Breast epithelium (tissue), 4 donors: Measurements from ENCODE around the gene GGT7. TPM values are rescaled to one million over a fixed set of nuclear protein-coding genes. Genes with fewer than 3 reads are reported as not detected.
"Not testable (repeated sequence)": the region's sequence is repeated elsewhere in the genome, so short reads cannot be mapped to it uniquely, and the experiment has no call there.

Experiments used
- DNase-seq, 2 donors: peaks; one replicate each; pipeline ENCODE4 v3.0.0-alpha.2; 2019; ENCODE audit warnings: low spot score in 2 of 2
- H3K27ac ChIP-seq, 2 donors: fragments of 200-600 bp; sonication (generic) in 1 of 2; one replicate each; pipeline ENCODE4 v1.5.1; 2016 to 2019; ENCODE audit warnings: mild to moderate bottlenecking in 1 of 2
- H3K27me3 ChIP-seq, 2 donors: fragments of 200-600 bp; sonication (generic) in 1 of 2; one replicate each; pipeline versions ENCODE4 v1.5.1 to v1.6.0; 2017 to 2019; ENCODE audit warnings: control low read depth in 1 of 2, mild to moderate bottlenecking in 1 of 2
- H3K36me3 ChIP-seq: fragments of 200-600 bp; one replicate; pipeline ENCODE4 v1.5.1; 2019
- H3K4me1 ChIP-seq, 2 donors: fragments of 200-600 bp; sonication (generic); one replicate each; pipeline ENCODE4 v1.5.1; 2016 to 2019; ENCODE audit warnings: control low read depth in 1 of 2
- H3K4me3 ChIP-seq, 3 donors: fragments of 200-600 bp; sonication (generic); 1 replicate in 2 of 3; 2 replicates in 1 of 3; pipeline ENCODE4 v1.5.1; 2016 to 2019; ENCODE audit warnings: mild to moderate bottlenecking in 3 of 3, moderate library complexity in 2 of 3
- H3K9me3 ChIP-seq, 2 donors: fragments of 200-600 bp; sonication (generic) in 1 of 2; one replicate each; pipeline ENCODE4 v1.5.1; 2016 to 2019; ENCODE audit warnings: control low read depth in 1 of 2
- CTCF ChIP-seq, 3 donors: fragments of 450-650 bp; IDR thresholded peaks; one replicate each; pipeline ENCODE4 v1.5.1; 2016 to 2017; ENCODE audit warnings: antibody characterized with exemption in 3 of 3, mild to moderate bottlenecking in 3 of 3, moderate library complexity in 3 of 3
- POLR2A ChIP-seq: fragments of 450-650 bp; IDR thresholded peaks from one replicate; pipeline ENCODE4 v1.6.1; 2016; ENCODE audit warnings: antibody characterized with exemption, mild to moderate bottlenecking, moderate library complexity
- POLR2AphosphoS5 ChIP-seq, 3 donors: sonication (generic); formaldehyde crosslinking; IDR thresholded peaks; one replicate each; pipeline ENCODE4 v1.6.1; 2017; ENCODE audit warnings: antibody characterized with exemption in 3 of 3
- intact Hi-C: fragments of 100-400 bp; cut with DNase I; formaldehyde crosslinking; loops from one replicate; pipeline ENCODE4 v1.15.1; 2023; ENCODE audit warnings: low total_unique reads
- total RNA-seq, 3 donors: library from RNA; depleted of rRNA; stranded (reverse); fragments of >200 nt; gene quantifications; one replicate each; pipeline ENCODE4 v1.1.0, GENCODE V29; 2016

GGT7 gene
- total RNA-seq, 3 donors from 2014 or later: 13.1 to 21.8 (median 16.4) TPM

DNA sequence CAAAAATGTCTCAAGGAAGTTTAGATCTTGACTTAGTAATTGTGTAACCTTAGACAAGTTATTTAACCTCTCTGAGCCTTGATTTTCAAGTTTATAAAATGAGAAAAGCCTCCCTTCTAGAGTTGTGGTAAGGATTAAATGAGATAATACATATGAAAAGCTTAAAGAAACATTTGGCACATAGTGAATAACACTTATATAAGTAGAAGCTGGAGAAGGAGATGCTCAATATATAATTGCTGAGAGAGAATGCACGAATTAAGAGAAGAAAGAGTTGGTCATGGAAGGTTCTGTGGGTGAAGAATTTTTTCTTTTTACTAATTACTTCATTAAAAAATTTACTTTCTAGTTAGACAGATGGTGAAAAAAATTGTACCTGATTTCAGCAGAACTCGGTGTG, 9.0 kb upstream of the GGT7 start:
- intact Hi-C loops: no loop called here
- Histone ChIP-seq H3K27me3 (no peaks in the 10 kb centered on the region), H3K27ac (no peak overlapping the region), H3K9me3 (no peaks in the 10 kb centered on the region), H3K4me3 (no peak overlapping the region), H3K4me1 (no peaks in the 10 kb centered on the region), H3K36me3 (peaks cover 6% of the 10 kb centered on the region)
- TF ChIP-seq CTCF (IDR thresholded peaks at IDR 0.05) (no peak), POLR2AphosphoS5 (IDR thresholded peaks at IDR 0.05) (no peak), POLR2A (no peak)
- DNase-seq: no peak

- H3K27me3 ChIP-seq, intact Hi-C loops, DNase-seq: not testable (repeated sequence)
These were observed 8.3 kb upstream of the GGT7 start for GRCh38 chr20:34880971-34881370.

GRCh38 chr20:34880215-34880850, 7.7 kb upstream of the GGT7 start:
- intact Hi-C loops: no loop called here
- H3K4me1 ChIP-seq: no peaks in the 10 kb centered on the region
- no peaks in the 10 kb centered on the region for H3K9me3 ChIP-seq
- DNase-seq: no peak
- H3K27ac ChIP-seq: no peak overlapping the region
- peaks cover 6% of the 10 kb centered on the region for H3K36me3 ChIP-seq
- no peaks in the 10 kb centered on the region for H3K27me3 ChIP-seq
- no peak overlapping the region for H3K4me3 ChIP-seq
- TF ChIP-seq CTCF (IDR thresholded peaks at IDR 0.05) (no peak), POLR2AphosphoS5 (IDR thresholded peaks at IDR 0.05) (no peak), POLR2A (no peak)

More at GRCh38 chr20:34880971-34881370, 8.3 kb upstream of the GGT7 start:
- H3K4me1 ChIP-seq, H3K36me3 ChIP-seq, H3K4me3 ChIP-seq, H3K27ac ChIP-seq, H3K9me3 ChIP-seq: not testable (repeated sequence)

DNA sequence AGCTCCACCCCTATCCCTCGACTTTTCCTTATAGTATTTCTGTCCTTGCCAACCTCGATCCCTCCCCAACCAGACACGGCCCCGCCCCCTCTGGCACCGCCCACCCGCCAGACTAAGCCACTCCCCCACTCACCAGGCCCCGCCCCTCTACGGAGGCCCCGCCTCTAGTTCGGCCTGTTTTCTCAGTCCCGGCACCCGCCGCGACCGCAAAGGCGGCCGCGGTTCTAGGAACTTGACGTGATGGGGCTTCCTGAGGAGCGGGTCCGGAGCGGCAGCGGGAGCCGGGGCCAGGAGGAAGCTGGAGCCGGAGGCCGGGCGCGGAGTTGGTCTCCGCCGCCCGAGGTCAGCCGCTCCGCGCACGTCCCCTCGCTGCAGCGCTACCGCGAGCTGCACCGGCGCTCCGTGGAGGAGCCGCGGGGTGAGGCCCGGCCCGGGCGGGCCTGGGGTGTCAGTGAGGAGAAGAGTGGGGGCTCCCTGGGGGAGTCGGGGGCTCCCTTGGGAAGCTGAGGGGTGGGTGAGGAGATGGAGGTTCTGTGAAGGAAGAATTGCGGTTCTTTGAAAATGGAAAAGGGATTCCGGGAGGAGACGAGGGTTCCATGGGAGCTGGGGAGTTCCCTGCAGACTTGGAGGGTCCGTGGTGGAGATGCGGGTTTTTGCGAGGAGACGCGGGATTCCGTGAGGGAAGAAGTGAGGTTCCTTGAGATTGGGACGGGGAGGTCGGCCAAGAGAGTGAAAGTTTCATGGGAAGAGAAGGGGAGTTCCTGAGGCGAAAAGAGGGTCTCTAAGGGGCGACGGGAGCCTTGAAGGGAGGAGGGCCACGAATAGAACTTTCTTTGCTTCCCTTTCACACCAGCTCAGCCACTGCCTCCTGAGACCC, 4.0 kb upstream of the GGT7 start, which contains the start of gene ACSS2:
TSS of gene ACSS2 (plus strand) at position 207 of the 877 bp plus-strand sequence. CDS start at position 241, 34 bp downstream.
- TF ChIP-seq POLR2A (peak; percentile 59), CTCF (IDR thresholded peaks at IDR 0.05) (no peak), POLR2AphosphoS5 (IDR thresholded peaks at IDR 0.05) (peak; percentile 13 to 25 (median 24))
- DNase-seq: peak in 1 of 2 donors; percentile 100
- Histone ChIP-seq H3K27me3 (no peaks in the 10 kb centered on the region), H3K27ac (peak within 1 kb of the TSS; percentile 79 to 81), H3K4me1 (peaks cover 0 to 11% of the 10 kb centered on the region in 2 donors), H3K4me3 (peak within 1 kb of the TSS; percentile 60 to 84 (median 74)), H3K36me3 (no peaks in the 10 kb centered on the region), H3K9me3 (no peaks in the 10 kb centered on the region)
- intact Hi-C loops: no loop called here

DNA sequence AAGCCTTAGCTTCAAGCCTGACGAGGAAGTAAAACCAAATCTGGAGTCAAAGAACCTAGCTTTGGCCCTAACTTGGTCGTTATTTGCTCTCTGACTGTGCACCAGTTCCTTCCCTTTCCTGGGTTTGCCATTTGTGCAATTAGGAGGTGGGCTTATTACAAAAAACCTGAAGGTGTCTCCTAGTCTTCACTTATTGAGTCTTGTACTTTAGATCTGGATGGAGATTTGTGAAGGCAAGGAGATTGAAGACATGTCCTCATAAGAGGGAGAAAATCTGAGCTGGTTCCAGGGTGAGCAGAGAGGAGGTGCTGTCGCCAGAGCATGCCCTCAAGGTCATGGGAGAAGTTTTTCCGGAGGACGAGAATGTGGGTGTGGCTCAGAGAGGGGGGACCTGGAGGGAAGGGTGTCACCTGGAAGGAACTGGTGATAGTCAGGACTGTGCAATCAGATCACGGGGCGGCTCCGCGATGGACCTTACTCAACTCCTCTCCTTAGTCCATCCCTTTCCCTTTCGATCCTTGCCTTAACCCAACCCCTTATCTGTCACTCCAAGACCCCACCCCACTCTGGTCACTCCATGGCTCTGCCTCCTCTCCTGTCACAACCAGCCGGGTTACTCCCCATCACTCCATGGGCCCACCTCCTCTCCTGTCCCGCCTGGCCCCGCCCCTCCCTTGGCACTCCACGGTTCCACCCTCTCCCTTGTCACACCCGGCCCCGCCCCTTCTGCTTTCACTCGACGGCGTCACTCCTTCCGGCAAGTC, 3.2 kb upstream of the GGT7 start:
- Histone ChIP-seq H3K27ac (peak overlapping the region; percentile 79 to 81), H3K4me1 (peaks cover 0 to 13% of the 10 kb centered on the region in 2 donors), H3K36me3 (no peaks in the 10 kb centered on the region), H3K27me3 (no peaks in the 10 kb centered on the region), H3K9me3 (no peaks in the 10 kb centered on the region), H3K4me3 (peak overlapping the region; percentile 60 to 84 (median 74))
- DNase-seq: peak in 1 of 2 donors; percentile 99
- TF ChIP-seq CTCF (IDR thresholded peaks at IDR 0.05): peak in 2 of 3 donors; percentile 17 to 40
- TF ChIP-seq POLR2A: no peak
- TF ChIP-seq POLR2AphosphoS5 (IDR thresholded peaks at IDR 0.05): peak in 1 of 3 donors; percentile 18
- intact Hi-C loops: no loop called here
